Panc1 (cell line): ENCODE data around the gene ME1.

Experiments
- POLR2AphosphoS5 ChIP-seq: IDR thresholded peaks from 2 replicates; pipeline ENCODE4 v1.6.1; 2012; ENCODE audit warnings: mild to moderate bottlenecking, low read depth, low read length, moderate library complexity
- SIN3A ChIP-seq: IDR thresholded peaks from 2 replicates; pipeline ENCODE4 v1.6.1; 2012; ENCODE audit warnings: low read depth, mild to moderate bottlenecking, low read length, moderate library complexity, borderline replicate concordance; ENCODE audit not compliant: insufficient read depth
- TF ChIP-seq, protein P1 (sequence below), 2 experiments: IDR thresholded peaks; 2 replicates each; pipeline ENCODE4 v1.6.1; 2011 to 2012; ENCODE audit warnings: low read depth in 2 of 2, control low read depth in 1 of 2, low read length in 1 of 2, mild to moderate bottlenecking in 1 of 2, moderate library complexity in 1 of 2; ENCODE audit not compliant: insufficient read depth in 1 of 2
- TF ChIP-seq, protein P2 (sequence below): fragments of 450-650 bp; IDR thresholded peaks from 2 replicates; pipeline ENCODE4 v1.5.1; 2017; ENCODE audit warnings: mild to moderate bottlenecking

GRCh38 chr6:83294676-83295075 is 136.2 kb downstream of the ME1 start:
- TF ChIP-seq, protein P1, sequence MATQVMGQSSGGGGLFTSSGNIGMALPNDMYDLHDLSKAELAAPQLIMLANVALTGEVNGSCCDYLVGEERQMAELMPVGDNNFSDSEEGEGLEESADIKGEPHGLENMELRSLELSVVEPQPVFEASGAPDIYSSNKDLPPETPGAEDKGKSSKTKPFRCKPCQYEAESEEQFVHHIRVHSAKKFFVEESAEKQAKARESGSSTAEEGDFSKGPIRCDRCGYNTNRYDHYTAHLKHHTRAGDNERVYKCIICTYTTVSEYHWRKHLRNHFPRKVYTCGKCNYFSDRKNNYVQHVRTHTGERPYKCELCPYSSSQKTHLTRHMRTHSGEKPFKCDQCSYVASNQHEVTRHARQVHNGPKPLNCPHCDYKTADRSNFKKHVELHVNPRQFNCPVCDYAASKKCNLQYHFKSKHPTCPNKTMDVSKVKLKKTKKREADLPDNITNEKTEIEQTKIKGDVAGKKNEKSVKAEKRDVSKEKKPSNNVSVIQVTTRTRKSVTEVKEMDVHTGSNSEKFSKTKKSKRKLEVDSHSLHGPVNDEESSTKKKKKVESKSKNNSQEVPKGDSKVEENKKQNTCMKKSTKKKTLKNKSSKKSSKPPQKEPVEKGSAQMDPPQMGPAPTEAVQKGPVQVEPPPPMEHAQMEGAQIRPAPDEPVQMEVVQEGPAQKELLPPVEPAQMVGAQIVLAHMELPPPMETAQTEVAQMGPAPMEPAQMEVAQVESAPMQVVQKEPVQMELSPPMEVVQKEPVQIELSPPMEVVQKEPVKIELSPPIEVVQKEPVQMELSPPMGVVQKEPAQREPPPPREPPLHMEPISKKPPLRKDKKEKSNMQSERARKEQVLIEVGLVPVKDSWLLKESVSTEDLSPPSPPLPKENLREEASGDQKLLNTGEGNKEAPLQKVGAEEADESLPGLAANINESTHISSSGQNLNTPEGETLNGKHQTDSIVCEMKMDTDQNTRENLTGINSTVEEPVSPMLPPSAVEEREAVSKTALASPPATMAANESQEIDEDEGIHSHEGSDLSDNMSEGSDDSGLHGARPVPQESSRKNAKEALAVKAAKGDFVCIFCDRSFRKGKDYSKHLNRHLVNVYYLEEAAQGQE (IDR thresholded peaks at IDR 0.05; ENCODE audit: insufficient read depth in 1 of 2, low read depth in 2 of 2, low read length in 1 of 2) = no peak
- TF ChIP-seq, protein P2, sequence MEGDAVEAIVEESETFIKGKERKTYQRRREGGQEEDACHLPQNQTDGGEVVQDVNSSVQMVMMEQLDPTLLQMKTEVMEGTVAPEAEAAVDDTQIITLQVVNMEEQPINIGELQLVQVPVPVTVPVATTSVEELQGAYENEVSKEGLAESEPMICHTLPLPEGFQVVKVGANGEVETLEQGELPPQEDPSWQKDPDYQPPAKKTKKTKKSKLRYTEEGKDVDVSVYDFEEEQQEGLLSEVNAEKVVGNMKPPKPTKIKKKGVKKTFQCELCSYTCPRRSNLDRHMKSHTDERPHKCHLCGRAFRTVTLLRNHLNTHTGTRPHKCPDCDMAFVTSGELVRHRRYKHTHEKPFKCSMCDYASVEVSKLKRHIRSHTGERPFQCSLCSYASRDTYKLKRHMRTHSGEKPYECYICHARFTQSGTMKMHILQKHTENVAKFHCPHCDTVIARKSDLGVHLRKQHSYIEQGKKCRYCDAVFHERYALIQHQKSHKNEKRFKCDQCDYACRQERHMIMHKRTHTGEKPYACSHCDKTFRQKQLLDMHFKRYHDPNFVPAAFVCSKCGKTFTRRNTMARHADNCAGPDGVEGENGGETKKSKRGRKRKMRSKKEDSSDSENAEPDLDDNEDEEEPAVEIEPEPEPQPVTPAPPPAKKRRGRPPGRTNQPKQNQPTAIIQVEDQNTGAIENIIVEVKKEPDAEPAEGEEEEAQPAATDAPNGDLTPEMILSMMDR = no peak
- no peak for TF ChIP-seq POLR2AphosphoS5
- TF ChIP-seq SIN3A = no peak
